GM12872 (cell line): Measurements from ENCODE around the gene PBX2.

Experiments used
- TF ChIP-seq, protein P1 (sequence below): IDR thresholded peaks from 3 replicates; pipeline ENCODE4 v1.5.1; 2011; ENCODE audit warnings: low read depth, mild to moderate bottlenecking, low read length, moderate library complexity; ENCODE audit not compliant: insufficient read depth

PBX2 gene

GRCh38 chr6:32190054-32190851 lies at the start of gene PBX2:
Gene PBX2, minus strand, starts transcription at chr6:32190202. Its CDS starts 287 bp downstream, at chr6:32189915.
- TF ChIP-seq, protein P1, sequence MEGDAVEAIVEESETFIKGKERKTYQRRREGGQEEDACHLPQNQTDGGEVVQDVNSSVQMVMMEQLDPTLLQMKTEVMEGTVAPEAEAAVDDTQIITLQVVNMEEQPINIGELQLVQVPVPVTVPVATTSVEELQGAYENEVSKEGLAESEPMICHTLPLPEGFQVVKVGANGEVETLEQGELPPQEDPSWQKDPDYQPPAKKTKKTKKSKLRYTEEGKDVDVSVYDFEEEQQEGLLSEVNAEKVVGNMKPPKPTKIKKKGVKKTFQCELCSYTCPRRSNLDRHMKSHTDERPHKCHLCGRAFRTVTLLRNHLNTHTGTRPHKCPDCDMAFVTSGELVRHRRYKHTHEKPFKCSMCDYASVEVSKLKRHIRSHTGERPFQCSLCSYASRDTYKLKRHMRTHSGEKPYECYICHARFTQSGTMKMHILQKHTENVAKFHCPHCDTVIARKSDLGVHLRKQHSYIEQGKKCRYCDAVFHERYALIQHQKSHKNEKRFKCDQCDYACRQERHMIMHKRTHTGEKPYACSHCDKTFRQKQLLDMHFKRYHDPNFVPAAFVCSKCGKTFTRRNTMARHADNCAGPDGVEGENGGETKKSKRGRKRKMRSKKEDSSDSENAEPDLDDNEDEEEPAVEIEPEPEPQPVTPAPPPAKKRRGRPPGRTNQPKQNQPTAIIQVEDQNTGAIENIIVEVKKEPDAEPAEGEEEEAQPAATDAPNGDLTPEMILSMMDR: no peak

- TF ChIP-seq, protein P1: no peak
Measured at GRCh38 chr6:32239462-32239861, 49.5 kb upstream of the PBX2 start.

DNA sequence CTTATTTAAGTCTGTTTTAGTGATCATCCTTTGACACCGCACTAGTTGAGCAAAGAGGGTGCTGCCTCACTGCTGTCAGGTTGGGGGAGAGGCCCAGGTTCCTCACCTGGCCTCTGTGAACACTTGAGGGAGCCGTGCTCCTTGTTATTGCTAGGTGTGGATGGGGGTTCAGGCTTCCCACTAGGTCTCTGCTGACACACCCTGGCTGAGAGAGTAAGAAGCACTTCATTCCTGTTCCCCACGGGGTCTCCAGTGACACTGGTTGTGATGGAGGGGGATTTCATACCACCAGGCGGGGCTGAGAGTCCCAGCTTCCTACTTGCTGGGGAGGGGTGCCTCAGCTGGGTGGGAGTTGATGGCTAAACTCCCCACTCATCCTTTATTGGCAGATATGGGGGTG lies 44.9 kb upstream of the PBX2 start:
- TF ChIP-seq, protein P1: peak; percentile 23; the same call in 1 of the 3 replicates

DNA sequence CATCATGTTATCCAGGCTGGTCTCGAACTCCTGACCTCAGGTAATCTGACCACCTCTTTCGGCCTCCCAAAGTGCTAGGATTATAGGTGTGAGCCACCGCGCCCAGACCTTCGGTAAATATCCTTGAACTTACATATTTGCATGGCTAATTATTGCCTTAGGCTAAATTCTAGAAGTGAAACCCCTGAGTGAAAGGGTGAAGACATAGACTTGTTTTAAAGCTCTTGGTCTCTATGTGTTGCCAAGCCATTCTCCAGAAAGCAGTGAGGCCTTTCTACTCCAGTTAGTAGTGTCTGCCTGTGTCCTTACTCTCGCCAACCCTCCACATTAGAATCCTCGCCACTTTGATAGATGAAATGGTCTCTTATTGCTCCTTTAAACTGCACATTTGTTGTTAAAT lies 36.4 kb upstream of the PBX2 start:
- TF ChIP-seq, protein P1: no peak

- TF ChIP-seq, protein P1: no peak
Measured at GRCh38 chr6:32224696-32225095, 34.7 kb upstream of the PBX2 start.

DNA sequence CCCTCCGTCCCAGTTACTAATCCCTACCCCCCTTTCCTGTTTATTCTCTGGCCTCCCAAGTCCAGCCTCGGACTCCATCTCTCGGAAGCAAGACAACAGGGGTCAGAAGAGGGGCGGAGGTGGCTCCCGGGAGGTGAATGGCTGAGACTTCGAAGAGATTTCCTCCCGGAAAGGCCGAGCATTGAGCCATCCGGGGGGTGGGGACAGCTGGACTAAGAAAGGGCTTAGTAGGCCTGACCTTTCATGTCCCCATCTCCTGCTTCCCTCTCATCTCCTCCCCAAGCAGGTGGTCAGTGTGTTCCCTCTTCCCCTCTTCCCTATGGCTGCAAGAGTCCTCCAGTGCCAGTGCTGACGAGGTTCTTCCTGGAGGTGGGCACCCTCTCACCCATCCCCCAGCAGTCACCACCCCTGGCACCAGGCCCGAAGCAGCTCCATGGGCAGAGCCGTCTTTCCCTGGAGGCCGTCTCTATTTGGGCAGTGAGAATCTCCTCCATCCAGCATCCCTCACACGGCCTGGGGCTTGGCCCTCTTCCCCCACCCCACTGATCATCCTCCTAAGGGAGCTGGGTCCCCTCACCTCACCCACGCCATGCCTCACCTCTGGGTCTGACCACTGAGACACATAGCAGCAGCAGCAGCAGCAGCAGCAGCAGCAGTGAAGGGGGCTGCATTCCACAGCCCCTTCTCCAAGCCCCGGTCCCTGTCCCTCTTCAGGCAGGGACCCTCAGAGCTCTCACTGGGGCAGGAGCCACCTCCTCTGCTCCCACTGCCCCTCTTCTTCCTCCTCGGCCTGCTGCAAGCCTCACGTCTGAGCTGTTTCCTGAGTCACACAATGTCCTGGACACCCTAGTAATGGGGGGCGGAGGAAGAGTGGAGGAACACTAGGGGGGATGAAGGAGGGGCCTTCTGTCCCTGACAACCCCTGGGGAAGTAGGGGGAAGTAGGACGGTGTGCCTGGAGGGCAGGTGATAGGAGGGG lies 33.5 kb upstream of the PBX2 start, which contains the start of gene NOTCH4:
NOTCH4 (minus strand) TSS at position 810 of the 978 bp plus-strand sequence; CDS start at position 671, 139 bp downstream.
- TF ChIP-seq, protein P1: no peak
